H7 (cell line): Measurements from ENCODE around the gene CSMD2. TPM values are rescaled to one million over a fixed set of nuclear protein-coding genes. Genes with fewer than 3 reads are reported as not detected.

ENCODE experiments used
- DNase-seq: peaks from one replicate; pipeline ENCODE4 v3.0.0; 2012
- H3K27me3 ChIP-seq: 2 replicates; pipeline ENCODE4 v1.6.0; 2011; ENCODE audit warnings: mild to moderate bottlenecking, low read length; ENCODE audit not compliant: control insufficient read depth, insufficient read depth
- H3K36me3 ChIP-seq: replicated peaks from 2 replicates; pipeline ENCODE4 v1.5.1; 2011; ENCODE audit warnings: low read length; ENCODE audit not compliant: control insufficient read depth, insufficient read depth
- H3K4me3 ChIP-seq: 2 replicates; pipeline ENCODE4 v1.5.1; 2011; ENCODE audit warnings: low read depth, mild to moderate bottlenecking, control low read depth, low read length, moderate library complexity; ENCODE audit not compliant: insufficient read depth
- total RNA-seq: library from RNA; depleted of rRNA; stranded (reverse); fragments of >200 nt; shearing (Covaris generic); gene quantifications from 2 replicates; pipeline ENCODE4 v1.2.3, GENCODE V29; 2014

CSMD2 gene
- total RNA-seq, 1 experiment from 2014 or later: 6.3 TPM

GRCh38 chr1:34137411-34137810 is 27.6 kb downstream of the CSMD2 start:
- DNase-seq: no peak
- Histone ChIP-seq H3K36me3 (no peaks in the 10 kb centered on the region), H3K4me3 (no peak overlapping the region)

DNA sequence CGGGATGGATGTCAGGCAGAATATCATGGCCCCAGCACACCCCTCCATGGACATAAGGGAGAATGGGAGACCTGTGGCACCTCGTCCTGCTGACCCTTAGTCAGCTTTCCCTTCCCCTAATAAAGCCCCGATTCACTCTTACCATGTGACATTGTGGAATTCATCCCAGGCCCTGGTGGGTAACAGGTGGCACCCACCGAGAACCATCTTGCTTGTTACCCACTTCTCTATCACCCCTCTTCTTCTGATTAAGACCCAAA is 32.9 kb downstream of the CSMD2 start:
- no peak for DNase-seq
- H3K36me3 ChIP-seq: peaks cover 2% of the 10 kb centered on the region; the same call in 1 of the 2 replicates
- no peaks in the 10 kb centered on the region for H3K27me3 ChIP-seq
- H3K4me3 ChIP-seq: no peak overlapping the region

More at GRCh38 chr1:34137411-34137810, 27.6 kb downstream of the CSMD2 start:
- no peaks in the 10 kb centered on the region for H3K27me3 ChIP-seq

GRCh38 chr1:34131396-34132160 is 33.5 kb downstream of the CSMD2 start:
- DNase-seq: no peak
- no peaks in the 10 kb centered on the region for H3K27me3 ChIP-seq
- H3K4me3 ChIP-seq: no peak overlapping the region
- peaks cover 2% of the 10 kb centered on the region; the same call in 1 of the 2 replicates for H3K36me3 ChIP-seq

DNA sequence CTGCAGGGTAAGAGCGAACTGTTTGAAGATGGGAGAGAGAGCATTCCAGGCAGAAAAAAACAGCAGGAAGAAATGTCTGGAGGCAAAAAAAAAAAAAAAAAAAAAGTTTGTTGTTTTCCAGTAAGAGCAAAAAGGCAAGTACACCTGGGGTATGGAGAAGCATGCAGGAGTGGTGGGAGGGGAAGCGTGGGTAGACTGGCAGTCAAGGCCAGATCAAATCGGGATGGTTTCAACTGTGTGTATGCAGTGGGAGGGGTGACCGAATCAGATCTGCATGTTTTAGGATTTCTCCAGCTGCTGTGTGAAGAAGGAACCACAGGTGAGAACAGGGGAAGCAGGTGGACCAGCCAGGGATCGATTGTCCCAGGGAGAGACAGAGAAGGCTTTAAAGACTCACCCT is 34.7 kb downstream of the CSMD2 start:
- Histone ChIP-seq H3K27me3 (no peaks in the 10 kb centered on the region), H3K36me3 (peaks cover 2% of the 10 kb centered on the region; the same call in 1 of the 2 replicates), H3K4me3 (no peak overlapping the region)
- DNase-seq: no peak

- H3K4me3 ChIP-seq: no peak overlapping the region
These were observed 35.4 kb downstream of the CSMD2 start for GRCh38 chr1:34129630-34130029.

GRCh38 chr1:34128186-34128889 is 36.7 kb downstream of the CSMD2 start:
- no peak for DNase-seq

More at GRCh38 chr1:34129630-34130029, 35.4 kb downstream of the CSMD2 start:
- peaks cover 2% of the 10 kb centered on the region; the same call in 1 of the 2 replicates for H3K36me3 ChIP-seq
- no peaks in the 10 kb centered on the region for H3K27me3 ChIP-seq
- DNase-seq: no peak

DNA sequence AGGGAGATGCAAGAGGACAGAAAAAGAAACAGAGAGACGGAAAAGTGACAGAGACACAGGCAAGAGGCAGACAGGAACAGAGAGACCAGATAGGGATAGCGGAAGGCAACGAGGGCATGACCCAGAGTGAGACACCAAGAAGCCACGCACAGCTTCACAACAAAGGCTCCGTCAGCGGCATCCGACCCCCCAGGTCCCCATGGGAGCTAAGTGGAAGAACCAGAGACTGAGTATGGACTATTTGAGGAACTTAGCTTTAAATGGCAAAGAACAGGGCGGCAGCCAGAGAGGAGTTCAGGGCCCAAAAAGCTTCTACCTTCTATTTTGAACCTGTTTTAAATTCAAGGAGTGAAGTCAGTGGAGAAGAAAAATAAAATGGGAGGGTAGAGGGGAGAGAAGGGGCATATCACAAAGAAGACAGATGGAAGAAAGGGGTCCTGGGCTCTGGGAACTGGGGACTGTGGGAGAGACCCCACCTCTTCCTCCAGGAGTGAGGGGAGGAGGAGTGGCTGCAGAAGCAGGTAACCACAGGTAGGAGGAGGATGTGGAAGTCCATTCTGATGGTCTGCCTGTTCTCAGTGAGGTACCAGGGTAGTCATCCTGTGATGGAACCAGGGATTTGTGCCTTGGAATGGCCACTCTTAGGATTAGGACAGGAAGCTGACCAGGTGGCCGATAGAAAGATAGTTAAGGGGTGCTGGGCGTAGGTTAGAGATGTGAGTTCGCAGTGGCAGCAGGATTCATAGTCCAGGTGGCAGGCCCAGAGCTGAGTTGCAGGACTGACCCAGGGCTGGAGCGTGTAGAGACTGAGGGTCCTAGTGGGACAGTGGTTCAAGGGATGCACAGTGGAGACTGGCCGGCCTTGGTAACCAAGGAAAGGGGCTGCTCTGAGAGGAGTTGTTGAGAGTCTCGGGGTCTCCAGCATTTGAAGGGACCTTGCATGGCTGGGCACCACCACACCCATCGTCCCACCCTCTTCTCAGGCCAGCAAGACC is 37.7 kb downstream of the CSMD2 start:
- H3K4me3 ChIP-seq: no peak overlapping the region
- H3K36me3 ChIP-seq: peaks cover 2% of the 10 kb centered on the region; the same call in 1 of the 2 replicates
- no peaks in the 10 kb centered on the region for H3K27me3 ChIP-seq
- no peak for DNase-seq

More at GRCh38 chr1:34128186-34128889, 36.7 kb downstream of the CSMD2 start:
- Histone ChIP-seq H3K36me3 (peaks cover 2% of the 10 kb centered on the region; the same call in 1 of the 2 replicates), H3K27me3 (no peaks in the 10 kb centered on the region), H3K4me3 (no peak overlapping the region)

DNA sequence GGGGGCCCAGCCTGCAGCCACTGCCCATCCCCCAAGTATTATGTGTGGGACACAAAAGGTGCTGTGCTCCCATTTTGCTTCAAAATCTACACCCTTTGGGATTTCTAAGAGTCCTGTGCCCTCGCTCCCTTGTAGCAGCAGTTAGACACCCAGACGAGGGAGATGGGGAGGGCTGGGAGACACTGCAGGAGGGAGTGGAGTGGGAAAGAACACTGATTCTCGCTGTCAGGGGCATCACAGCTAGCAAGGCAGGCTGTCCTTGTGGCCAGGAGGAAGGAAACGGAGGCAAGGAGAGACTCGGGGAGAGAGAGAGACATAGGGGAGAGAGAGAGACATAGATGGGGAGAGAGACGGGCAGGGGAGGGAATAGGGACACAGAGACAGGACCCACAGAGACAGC is 38.5 kb downstream of the CSMD2 start:
- no peaks in the 10 kb centered on the region for H3K27me3 ChIP-seq
- no peaks in the 10 kb centered on the region for H3K36me3 ChIP-seq
- H3K4me3 ChIP-seq: no peak overlapping the region
- DNase-seq: no peak

GRCh38 chr1:34125721-34126380 is 39.2 kb downstream of the CSMD2 start:
- DNase-seq: no peak
- H3K27me3 ChIP-seq: no peaks in the 10 kb centered on the region
- no peaks in the 10 kb centered on the region for H3K36me3 ChIP-seq
- no peak overlapping the region for H3K4me3 ChIP-seq

DNA sequence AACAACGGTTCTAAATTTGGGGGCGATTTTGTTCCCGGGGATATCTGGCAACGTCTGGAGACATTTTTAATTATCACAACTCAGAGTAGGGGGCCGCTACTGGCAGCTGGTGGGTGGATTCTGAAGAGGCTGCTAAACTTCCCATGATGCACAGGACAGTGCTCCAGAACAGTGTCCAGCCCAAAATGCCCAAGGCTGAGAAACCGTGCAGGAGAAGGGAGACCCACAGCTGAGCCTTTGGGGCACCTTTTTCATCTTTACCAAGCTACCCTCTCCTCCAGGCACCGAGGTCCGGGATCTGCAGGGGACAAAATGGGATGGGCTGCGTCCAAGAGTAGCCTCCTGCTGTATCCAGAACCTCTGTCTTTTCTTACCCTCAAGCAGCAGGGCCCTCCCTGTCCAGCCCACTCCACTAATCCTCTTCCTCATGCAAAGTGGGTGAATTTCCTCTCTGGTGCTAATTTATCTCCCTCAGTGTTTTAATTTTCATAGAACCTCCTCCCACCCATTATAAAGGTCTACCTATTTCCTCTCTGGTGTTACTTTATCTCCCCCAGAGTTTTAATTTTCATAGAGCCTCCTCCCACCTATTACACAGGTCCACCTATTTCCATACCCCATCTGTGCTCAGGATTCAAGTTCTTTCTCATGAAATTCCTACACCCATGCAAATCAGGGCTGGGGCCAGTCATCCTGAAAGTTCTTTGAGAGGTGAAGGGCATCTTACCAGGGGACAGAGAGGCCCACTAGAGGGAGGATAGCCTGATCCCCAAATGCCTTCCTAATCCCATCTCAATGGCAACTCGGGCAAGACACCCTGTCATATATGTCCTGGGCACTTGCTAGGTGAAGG is 42.7 kb downstream of the CSMD2 start:
- no peak for DNase-seq
- Histone ChIP-seq H3K4me3 (no peak overlapping the region), H3K36me3 (no peaks in the 10 kb centered on the region), H3K27me3 (no peaks in the 10 kb centered on the region)

- Histone ChIP-seq H3K4me3 (no peak overlapping the region), H3K27me3 (no peaks in the 10 kb centered on the region), H3K36me3 (no peaks in the 10 kb centered on the region)
- DNase-seq: no peak
These were observed 49.8 kb downstream of the CSMD2 start for GRCh38 chr1:34115233-34115632.

DNA sequence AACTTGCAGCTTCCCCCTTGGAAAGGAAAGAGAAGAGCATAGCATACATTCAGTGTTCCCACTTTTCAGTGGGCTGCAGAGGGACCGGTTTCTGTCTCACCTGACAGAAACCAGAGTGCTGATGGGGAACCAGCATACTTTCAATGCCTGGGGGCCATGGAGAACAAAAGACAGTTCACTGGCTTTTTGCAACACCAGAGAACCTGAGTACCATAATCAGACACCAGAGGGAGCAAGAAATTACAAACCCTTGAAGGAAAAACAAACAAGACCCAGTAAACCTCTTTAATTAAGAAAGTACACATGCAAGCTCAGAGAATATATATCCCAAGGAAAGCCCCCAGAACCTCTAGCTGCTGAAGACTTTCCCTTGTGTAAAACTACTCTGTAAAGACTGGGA is 51.1 kb downstream of the CSMD2 start:
- H3K4me3 ChIP-seq: no peak overlapping the region
- no peaks in the 10 kb centered on the region for H3K27me3 ChIP-seq
- no peaks in the 10 kb centered on the region; the same call in 1 of the 2 replicates for H3K36me3 ChIP-seq
- DNase-seq: peak; percentile 61

GRCh38 chr1:34113362-34113761 is 51.7 kb downstream of the CSMD2 start:
- H3K4me3 ChIP-seq: no peak overlapping the region
- peak; percentile 57 for DNase-seq
- no peaks in the 10 kb centered on the region; the same call in 1 of the 2 replicates for H3K36me3 ChIP-seq
- H3K27me3 ChIP-seq: no peaks in the 10 kb centered on the region
